Stimulated activated CD8-positive, alpha-beta memory T cell treated with anti-CD3 and anti-CD28 coated beads, Interleukin-4, amount 100 ng/mL, for 4 hours (primary cell): ENCODE data around the gene SELENON.
A peak's percentile ranks its signal among the peaks of the same experiment; 100 is the strongest.
"Not testable (repeated sequence)": the region's sequence is repeated elsewhere in the genome, so short reads cannot be mapped to it uniquely, and the experiment has no call there.

Experiments used
- DNase-seq, 2 donors: peaks; one replicate each; pipeline ENCODE4 v3.0.0-alpha.2; 2020; ENCODE audit warnings: low read depth in 2 of 2, low spot score in 1 of 2

SELENON gene

GRCh38 chr1:25826571-25826970 is 26.6 kb downstream of the SELENON start:
- DNase-seq = no peak

GRCh38 chr1:25828491-25828890 is 28.5 kb downstream of the SELENON start:
- DNase-seq = no peak

- DNase-seq = no peak
Observed at GRCh38 chr1:25829046-25829445, 29.1 kb downstream of the SELENON start.

- no peak for DNase-seq
Observed at GRCh38 chr1:25831569-25832196, 31.7 kb downstream of the SELENON start.

GRCh38 chr1:25832336-25833037 is 32.5 kb downstream of the SELENON start:
- DNase-seq = no peak

- DNase-seq = no peak
Observed at GRCh38 chr1:25833158-25833557, 33.2 kb downstream of the SELENON start.

- DNase-seq = no peak
Observed at GRCh38 chr1:25834894-25835293, 34.9 kb downstream of the SELENON start.

GRCh38 chr1:25836695-25837094 is 36.7 kb downstream of the SELENON start:
- no peak for DNase-seq

- no peak for DNase-seq
Observed at GRCh38 chr1:25837262-25837875, 37.4 kb downstream of the SELENON start.

GRCh38 chr1:25839808-25840207 is 39.8 kb downstream of the SELENON start:
- DNase-seq = not testable (repeated sequence)

GRCh38 chr1:25843483-25843882 is 43.5 kb downstream of the SELENON start:
- DNase-seq = no peak

GRCh38 chr1:25844536-25845337 is 44.7 kb downstream of the SELENON start:
- no peak for DNase-seq

- DNase-seq = no peak
Observed at GRCh38 chr1:25845664-25846063, 45.7 kb downstream of the SELENON start.

GRCh38 chr1:25847929-25848328 is 47.9 kb downstream of the SELENON start:
- DNase-seq = no peak

- DNase-seq = no peak
Observed at GRCh38 chr1:25848531-25848930, 48.5 kb downstream of the SELENON start.

GRCh38 chr1:25854554-25854953 is 54.6 kb downstream of the SELENON start:
- no peak for DNase-seq

- no peak for DNase-seq
Observed at GRCh38 chr1:25856856-25857255, 56.9 kb downstream of the SELENON start.

GRCh38 chr1:25858494-25858893 is 58.5 kb downstream of the SELENON start:
- DNase-seq = no peak

- peak; percentile 79 to 83 for DNase-seq
Observed at GRCh38 chr1:25858906-25859789, 59.2 kb downstream of the SELENON start, which contains the start of gene AUNIP. Gene AUNIP (minus strand): TSS chr1:25859457. CDS start chr1:25859357, 100 bp downstream.
